H1 (cell line): ENCODE results near the gene CASK. TPM values are rescaled to one million over a fixed set of nuclear protein-coding genes. Genes with fewer than 3 reads are reported as not detected.

Source experiments
- BACH1 ChIP-seq: IDR thresholded peaks from 2 replicates; pipeline ENCODE4 v1.6.1; 2012; ENCODE audit warnings: low read length, improper control_type of control experiment
- EP300 ChIP-seq, 2 experiments: IDR thresholded peaks; 1 replicate in 1 of 2; 2 replicates in 1 of 2; pipeline ENCODE4 v1.6.1; 2011 to 2012; ENCODE audit warnings: low read depth in 2 of 2, low read length in 2 of 2, mild to moderate bottlenecking in 2 of 2, borderline replicate concordance in 1 of 2, inconsistent platforms in 1 of 2, moderate library complexity in 1 of 2
- KDM1A ChIP-seq: fragments of 200-600, 300-600 bp; sonication (generic); IDR thresholded peaks from 2 replicates; pipeline ENCODE4 v1.7.1; 2016; ENCODE audit warnings: mild to moderate bottlenecking, low read length, borderline replicate concordance
- NANOG ChIP-seq: IDR thresholded peaks from 2 replicates; pipeline ENCODE4 v1.6.1; 2011; ENCODE audit warnings: low read length, low read depth, mild to moderate bottlenecking, inconsistent platforms; ENCODE audit not compliant: insufficient read depth, poor library complexity, severe bottlenecking
- NRF1 ChIP-seq: IDR thresholded peaks from 2 replicates; pipeline ENCODE4 v1.6.1; 2011; ENCODE audit warnings: mild to moderate bottlenecking, low read depth, low read length, improper control_type of control experiment
- SAP30 ChIP-seq: fragments of 300-600 bp; sonication (generic); IDR thresholded peaks from 2 replicates; pipeline ENCODE4 v1.7.1; 2012; ENCODE audit warnings: low read length, moderate library complexity, mild to moderate bottlenecking, inconsistent platforms; ENCODE audit not compliant: insufficient read depth, insufficient replicate concordance
- SP1 ChIP-seq: IDR thresholded peaks from 2 replicates; pipeline ENCODE4 v1.6.1; 2011; ENCODE audit warnings: low read depth, low read length
- TAF7 ChIP-seq: optimal IDR thresholded peaks from 2 replicates; pipeline ENCODE3; 2011; ENCODE audit warnings: low read depth, mild to moderate bottlenecking, inconsistent platforms, low read length, moderate library complexity, borderline replicate concordance
- polyA plus RNA-seq, 7 experiments: library from polyadenylated mRNA; depleted of rRNA in 3 of 7; stranded (reverse) in 5 of 7; unstranded in 2 of 7; fragments of >200 nt in 5 of 7; fragments of 200-250 nt in 2 of 7; gene quantifications; 1 replicate in 5 of 7; 2 replicates in 1 of 7; 4 replicates in 1 of 7; pipeline versions ENCODE4 v1.2.1 to v1.2.3, GENCODE V29; 2011 to 2013; ENCODE audit warnings: missing spikeins in 2 of 7, mixed read lengths in 2 of 7
- total RNA-seq: library from RNA; stranded (reverse); fragmentation: NEBNext Ultra II Directional; extraction: Animal tissue kit (Norgen Biotek cat#: 25700); gene quantifications from 2 replicates; pipeline ENCODE4 v1.2.1, GENCODE V29; 2021

Gene CASK
- total and polyA plus RNA-seq, 2 of the 8 experiments (the other 6 are each of a cell fraction or from before 2014, with no cell fraction given), result 21.6 to 55.1 TPM

DNA sequence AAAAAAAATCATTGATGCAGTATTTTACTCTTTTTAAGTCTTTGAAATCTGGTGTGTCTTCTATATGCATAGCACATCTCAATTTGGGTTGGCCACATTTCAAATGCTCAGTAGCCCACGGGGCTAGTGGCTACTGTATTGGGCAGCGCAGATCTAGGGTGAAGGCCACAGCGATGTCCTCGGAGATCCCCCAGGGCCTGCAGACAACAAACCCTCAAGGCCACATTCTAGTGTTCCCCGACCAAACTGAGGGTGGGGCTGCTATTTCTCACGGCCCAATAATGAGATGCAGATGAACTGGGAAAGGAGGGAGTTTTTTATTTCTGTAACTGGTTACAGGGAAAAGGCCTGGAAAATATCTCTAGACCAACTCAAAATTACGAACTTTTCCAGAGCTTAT, 452.6 kb downstream of the CASK start (continued):
- no peak for TF ChIP-seq TAF7
- no peak for TF ChIP-seq SAP30
- no peak for TF ChIP-seq BACH1
- no peak for TF ChIP-seq KDM1A
- TF ChIP-seq EP300 (IDR thresholded peaks at IDR 0.05; ENCODE audit: borderline replicate concordance in 1 of 2, low read depth in 2 of 2, low read length in 2 of 2), result no peak
- no peak for TF ChIP-seq NANOG
- no peak for TF ChIP-seq SP1
- TF ChIP-seq NRF1, result no peak
